Measurements from ENCODE around the gene SLC9A8.

The SLC9A8 gene

GRCh38 chr20:49935746-49936152, 123.1 kb downstream of the SLC9A8 start:
- TF ChIP-seq USF1 (IDR thresholded peaks at IDR 0.05): no peak
- no peak for TF ChIP-seq ZBTB7A (IDR thresholded peaks at IDR 0.05; ENCODE audit: low read depth)
- TF ChIP-seq REST (IDR thresholded peaks at IDR 0.05; ENCODE audit: low read depth): no peak
- no peak for TF ChIP-seq YY1 (IDR thresholded peaks at IDR 0.05; ENCODE audit: low read depth)
- TF ChIP-seq CREB1 (IDR thresholded peaks at IDR 0.05; ENCODE audit: low read depth): no peak
- TF ChIP-seq CEBPB (IDR thresholded peaks at IDR 0.05): no peak
- TF ChIP-seq EGR1 (IDR thresholded peaks at IDR 0.05): no peak
- TF ChIP-seq NFIC (IDR thresholded peaks at IDR 0.05): no peak
- TF ChIP-seq MAX (IDR thresholded peaks at IDR 0.05): no peak
- no peak for TF ChIP-seq RAD21 (IDR thresholded peaks at IDR 0.05; ENCODE audit: low read depth)
- no peak for TF ChIP-seq TCF12 (IDR thresholded peaks at IDR 0.05; ENCODE audit: low read depth)
- no peak for TF ChIP-seq TEAD4 (IDR thresholded peaks at IDR 0.05)
- TF ChIP-seq FOXM1 (IDR thresholded peaks at IDR 0.05; ENCODE audit: borderline replicate concordance, low read depth): no peak
- no peak for TF ChIP-seq EP300 (IDR thresholded peaks at IDR 0.05; ENCODE audit: borderline replicate concordance)
- TF ChIP-seq TAF1 (IDR thresholded peaks at IDR 0.05; ENCODE audit: low read depth): no peak

- peak; percentile 61 for TF ChIP-seq CEBPB (IDR thresholded peaks at IDR 0.05)
- TF ChIP-seq ZBTB7A (IDR thresholded peaks at IDR 0.05; ENCODE audit: low read depth): no peak
- TF ChIP-seq YY1 (IDR thresholded peaks at IDR 0.05; ENCODE audit: low read depth): peak; percentile 97
- TF ChIP-seq CREB1 (IDR thresholded peaks at IDR 0.05; ENCODE audit: low read depth): peak; percentile 63
- TF ChIP-seq RAD21 (IDR thresholded peaks at IDR 0.05; ENCODE audit: low read depth): no peak
- 0 out of 2 replicates have a peak, but pooled peaks have one; percentile 7 for TF ChIP-seq FOXM1 (IDR thresholded peaks at IDR 0.05; ENCODE audit: borderline replicate concordance, low read depth)
- no peak for TF ChIP-seq REST (IDR thresholded peaks at IDR 0.05; ENCODE audit: low read depth)
- TF ChIP-seq MAX (IDR thresholded peaks at IDR 0.05): peak; percentile 40; the same call in 1 of the 2 replicates
- no peak; the same call in 1 of the 2 replicates for TF ChIP-seq TEAD4 (IDR thresholded peaks at IDR 0.05)
- TF ChIP-seq USF1 (IDR thresholded peaks at IDR 0.05): peak; percentile 56; the same call in 1 of the 2 replicates
- no peak; the same call in 1 of the 2 replicates for TF ChIP-seq TCF12 (IDR thresholded peaks at IDR 0.05; ENCODE audit: low read depth)
- TF ChIP-seq TAF1 (IDR thresholded peaks at IDR 0.05; ENCODE audit: low read depth): peak; percentile 88
- no peak; the same call in 1 of the 2 replicates for TF ChIP-seq EP300 (IDR thresholded peaks at IDR 0.05; ENCODE audit: borderline replicate concordance)
- TF ChIP-seq EGR1 (IDR thresholded peaks at IDR 0.05): peak; percentile 75
- no peak for TF ChIP-seq NFIC (IDR thresholded peaks at IDR 0.05)
Observed at GRCh38 chr20:49936153-49937026, 123.8 kb downstream of the SLC9A8 start, which contains the start of gene RNF114. TSS of gene RNF114 (plus strand) at chr20:49936397. CDS start at chr20:49936413, 16 bp downstream.

GRCh38 chr20:49937027-49937929, 124.7 kb downstream of the SLC9A8 start:
- TF ChIP-seq ZBTB7A (IDR thresholded peaks at IDR 0.05; ENCODE audit: low read depth) (no peak), YY1 (IDR thresholded peaks at IDR 0.05; ENCODE audit: low read depth) (0 out of 2 replicates have a peak, but pooled peaks have one; percentile 41)

GRCh38 chr20:49938173-49939163, 125.8 kb downstream of the SLC9A8 start:
- no peak for TF ChIP-seq FOXM1 (IDR thresholded peaks at IDR 0.05; ENCODE audit: borderline replicate concordance, low read depth)
- no peak for TF ChIP-seq EGR1 (IDR thresholded peaks at IDR 0.05)

All from Ishikawa (cell line).